GM12892 (cell line): Measurements from ENCODE around the gene ACSL6.

Experiments used
- POLR2A ChIP-seq: IDR thresholded peaks from 2 replicates; pipeline ENCODE4 v1.6.1; 2011; ENCODE audit warnings: low read depth, low read length, control low read depth
- POLR2AphosphoS5 ChIP-seq: IDR thresholded peaks from 2 replicates; pipeline ENCODE4 v1.6.1; 2011; ENCODE audit warnings: low read depth, low read length, control low read depth
- TAF1 ChIP-seq: IDR thresholded peaks from 2 replicates; pipeline ENCODE4 v1.6.1; 2011; ENCODE audit warnings: low read depth, mild to moderate bottlenecking, control low read depth, low read length, borderline replicate concordance

- TF ChIP-seq POLR2AphosphoS5 (no peak), POLR2A (no peak), TAF1 (no peak)
Measured at GRCh38 chr5:131942016-131942415, 69.4 kb downstream of the ACSL6 start.
